ENCODE data around the gene ECEL1.
A peak's percentile ranks its signal among the peaks of the same experiment; 100 is the strongest.
"Not testable (repeated sequence)": the region's sequence is repeated elsewhere in the genome, so short reads cannot be mapped to it uniquely, and the experiment has no call there.

The ECEL1 gene

GRCh38 chr2:232487385-232488096 lies at the start of gene ECEL1:
TSS of gene ECEL1 (minus strand) at chr2:232487834. CDS start at chr2:232486653, 1,181 bp downstream.
- peak within 1 kb of the TSS in 1 of 2 donors; percentile 12 for H3K4me3 ChIP-seq (ENCODE audit: low read depth in 1 of 2, low read length in 2 of 2)
- H3K27me3 ChIP-seq (ENCODE audit: low read depth, low read length) = peaks cover 15% of the 10 kb centered on the region
- H3K4me1 ChIP-seq (ENCODE audit: control insufficient read depth in 1 of 2, insufficient read depth in 2 of 2, low read length in 2 of 2) = peaks cover 0 to 19% of the 10 kb centered on the region in 2 donors
- no peak within 1 kb of the TSS for H3K27ac ChIP-seq (ENCODE audit: low read length)
- no peaks in the 10 kb centered on the region for H3K36me3 ChIP-seq (ENCODE audit: control insufficient read depth in 1 of 2, insufficient read depth in 2 of 2, low read length in 2 of 2)
- no peaks in the 10 kb centered on the region for H3K9me3 ChIP-seq (ENCODE audit: control insufficient read depth in 1 of 2, low read length in 2 of 2)

- Histone ChIP-seq H3K27ac (ENCODE audit: low read length) (no peak overlapping the region), H3K27me3 (ENCODE audit: low read depth, low read length) (no peaks in the 10 kb centered on the region), H3K36me3 (ENCODE audit: control insufficient read depth in 1 of 2, insufficient read depth in 2 of 2, low read length in 2 of 2) (no peaks in the 10 kb centered on the region), H3K9me3 (ENCODE audit: control insufficient read depth in 1 of 2, low read length in 2 of 2) (no peaks in the 10 kb centered on the region), H3K4me3 (ENCODE audit: low read depth in 1 of 2, low read length in 2 of 2) (no peak overlapping the region), H3K4me1 (ENCODE audit: control insufficient read depth in 1 of 2, insufficient read depth in 2 of 2, low read length in 2 of 2) (no peaks in the 10 kb centered on the region)
Measured at GRCh38 chr2:232537079-232537478, 49.4 kb upstream of the ECEL1 start.

GRCh38 chr2:232535761-232536530 lies 48.3 kb upstream of the ECEL1 start:
- no peaks in the 10 kb centered on the region for H3K36me3 ChIP-seq (ENCODE audit: control insufficient read depth in 1 of 2, insufficient read depth in 2 of 2, low read length in 2 of 2)
- H3K27me3 ChIP-seq (ENCODE audit: low read depth, low read length) = no peaks in the 10 kb centered on the region
- no peak overlapping the region for H3K27ac ChIP-seq (ENCODE audit: low read length)
- no peak overlapping the region for H3K4me3 ChIP-seq (ENCODE audit: low read depth in 1 of 2, low read length in 2 of 2)
- H3K9me3 ChIP-seq (ENCODE audit: control insufficient read depth in 1 of 2, low read length in 2 of 2) = no peaks in the 10 kb centered on the region
- no peaks in the 10 kb centered on the region for H3K4me1 ChIP-seq (ENCODE audit: control insufficient read depth in 1 of 2, insufficient read depth in 2 of 2, low read length in 2 of 2)

- no peaks in the 10 kb centered on the region for H3K36me3 ChIP-seq (ENCODE audit: control insufficient read depth in 1 of 2, insufficient read depth in 2 of 2, low read length in 2 of 2)
- H3K4me1 ChIP-seq (ENCODE audit: control insufficient read depth in 1 of 2, insufficient read depth in 2 of 2, low read length in 2 of 2) = no peaks in the 10 kb centered on the region
- peaks cover 4% of the 10 kb centered on the region for H3K27me3 ChIP-seq (ENCODE audit: low read depth, low read length)
- H3K27ac ChIP-seq (ENCODE audit: low read length) = no peak overlapping the region
- H3K4me3 ChIP-seq (ENCODE audit: low read depth in 1 of 2, low read length in 2 of 2) = no peak overlapping the region
- H3K9me3 ChIP-seq (ENCODE audit: control insufficient read depth in 1 of 2, low read length in 2 of 2) = no peaks in the 10 kb centered on the region
Measured at GRCh38 chr2:232534940-232535651, 47.5 kb upstream of the ECEL1 start.

GRCh38 chr2:232533944-232534710 lies 46.5 kb upstream of the ECEL1 start:
- no peaks in the 10 kb centered on the region for H3K36me3 ChIP-seq (ENCODE audit: control insufficient read depth in 1 of 2, insufficient read depth in 2 of 2, low read length in 2 of 2)
- H3K4me1 ChIP-seq (ENCODE audit: control insufficient read depth in 1 of 2, insufficient read depth in 2 of 2, low read length in 2 of 2) = no peaks in the 10 kb centered on the region
- no peak overlapping the region for H3K27ac ChIP-seq (ENCODE audit: low read length)
- H3K27me3 ChIP-seq (ENCODE audit: low read depth, low read length) = peaks cover 5% of the 10 kb centered on the region
- H3K4me3 ChIP-seq (ENCODE audit: low read depth in 1 of 2, low read length in 2 of 2) = no peak overlapping the region
- H3K9me3 ChIP-seq (ENCODE audit: control insufficient read depth in 1 of 2, low read length in 2 of 2) = no peaks in the 10 kb centered on the region

- not testable (repeated sequence) for H3K27ac ChIP-seq (ENCODE audit: low read length); H3K4me1 ChIP-seq (ENCODE audit: control insufficient read depth in 1 of 2, insufficient read depth in 2 of 2, low read length in 2 of 2); H3K9me3 ChIP-seq (ENCODE audit: control insufficient read depth in 1 of 2, low read length in 2 of 2); H3K4me3 ChIP-seq (ENCODE audit: low read depth in 1 of 2, low read length in 2 of 2); H3K27me3 ChIP-seq (ENCODE audit: low read depth, low read length); H3K36me3 ChIP-seq (ENCODE audit: control insufficient read depth in 1 of 2, insufficient read depth in 2 of 2, low read length in 2 of 2)
Measured at GRCh38 chr2:232532821-232533220, 45.2 kb upstream of the ECEL1 start.

- Histone ChIP-seq H3K9me3 (ENCODE audit: control insufficient read depth in 1 of 2, low read length in 2 of 2) (no peaks in the 10 kb centered on the region), H3K4me1 (ENCODE audit: control insufficient read depth in 1 of 2, insufficient read depth in 2 of 2, low read length in 2 of 2) (no peaks in the 10 kb centered on the region), H3K4me3 (ENCODE audit: low read depth in 1 of 2, low read length in 2 of 2) (no peak overlapping the region), H3K36me3 (ENCODE audit: control insufficient read depth in 1 of 2, insufficient read depth in 2 of 2, low read length in 2 of 2) (no peaks in the 10 kb centered on the region), H3K27me3 (ENCODE audit: low read depth, low read length) (peaks cover 5% of the 10 kb centered on the region), H3K27ac (ENCODE audit: low read length) (no peak overlapping the region)
Measured at GRCh38 chr2:232532419-232532818, 44.8 kb upstream of the ECEL1 start.

- Histone ChIP-seq H3K27me3 (ENCODE audit: low read depth, low read length) (peaks cover 5% of the 10 kb centered on the region), H3K4me1 (ENCODE audit: control insufficient read depth in 1 of 2, insufficient read depth in 2 of 2, low read length in 2 of 2) (no peaks in the 10 kb centered on the region), H3K27ac (ENCODE audit: low read length) (no peak overlapping the region), H3K9me3 (ENCODE audit: control insufficient read depth in 1 of 2, low read length in 2 of 2) (no peaks in the 10 kb centered on the region), H3K4me3 (ENCODE audit: low read depth in 1 of 2, low read length in 2 of 2) (no peak overlapping the region), H3K36me3 (ENCODE audit: control insufficient read depth in 1 of 2, insufficient read depth in 2 of 2, low read length in 2 of 2) (no peaks in the 10 kb centered on the region)
Measured at GRCh38 chr2:232530626-232531260, 43.1 kb upstream of the ECEL1 start.

GRCh38 chr2:232529806-232530547 lies 42.3 kb upstream of the ECEL1 start:
- H3K27me3 ChIP-seq (ENCODE audit: low read depth, low read length) = peaks cover 5% of the 10 kb centered on the region
- no peak overlapping the region for H3K4me3 ChIP-seq (ENCODE audit: low read depth in 1 of 2, low read length in 2 of 2)
- no peak overlapping the region for H3K27ac ChIP-seq (ENCODE audit: low read length)
- no peaks in the 10 kb centered on the region for H3K36me3 ChIP-seq (ENCODE audit: control insufficient read depth in 1 of 2, insufficient read depth in 2 of 2, low read length in 2 of 2)
- H3K4me1 ChIP-seq (ENCODE audit: control insufficient read depth in 1 of 2, insufficient read depth in 2 of 2, low read length in 2 of 2) = peaks cover 0 to 6% of the 10 kb centered on the region in 2 donors
- H3K9me3 ChIP-seq (ENCODE audit: control insufficient read depth in 1 of 2, low read length in 2 of 2) = no peaks in the 10 kb centered on the region

- H3K4me1 ChIP-seq (ENCODE audit: control insufficient read depth in 1 of 2, insufficient read depth in 2 of 2, low read length in 2 of 2) = peaks cover 0 to 9% of the 10 kb centered on the region in 2 donors
- no peaks in the 10 kb centered on the region for H3K9me3 ChIP-seq (ENCODE audit: control insufficient read depth in 1 of 2, low read length in 2 of 2)
- no peak overlapping the region for H3K27ac ChIP-seq (ENCODE audit: low read length)
- H3K36me3 ChIP-seq (ENCODE audit: control insufficient read depth in 1 of 2, insufficient read depth in 2 of 2, low read length in 2 of 2) = no peaks in the 10 kb centered on the region
- no peak overlapping the region for H3K4me3 ChIP-seq (ENCODE audit: low read depth in 1 of 2, low read length in 2 of 2)
- peaks cover 11% of the 10 kb centered on the region for H3K27me3 ChIP-seq (ENCODE audit: low read depth, low read length)
Measured at GRCh38 chr2:232528746-232529460, 41.3 kb upstream of the ECEL1 start.
